Nephron progenitor cell (in vitro differentiated cells): ENCODE data around the gene HSFX3.

ENCODE experiments used
- DNase-seq: peaks from one replicate; pipeline ENCODE4 v3.0.0; 2021
- H3K27ac Mint-ChIP-seq: 2 replicates; pipeline ENCODE4 v1.8.0; 2021; ENCODE audit warnings: mild to moderate bottlenecking, moderate library complexity, mixed read lengths
- H3K27me3 Mint-ChIP-seq: 2 replicates; pipeline ENCODE4 v1.8.0; 2021; ENCODE audit warnings: mild to moderate bottlenecking, low read depth, mixed read lengths; ENCODE audit not compliant: poor library complexity
- H3K36me3 Mint-ChIP-seq: 2 replicates; pipeline ENCODE4 v1.8.0; 2021; ENCODE audit warnings: low read depth, mixed read lengths
- H3K4me1 Mint-ChIP-seq: 2 replicates; pipeline ENCODE4 v1.8.0; 2021; ENCODE audit warnings: mixed read lengths
- H3K4me3 Mint-ChIP-seq: 2 replicates; pipeline ENCODE4 v1.8.0; 2021; ENCODE audit warnings: mild to moderate bottlenecking, moderate library complexity, mixed read lengths
- H3K9me3 Mint-ChIP-seq: 2 replicates; pipeline ENCODE4 v1.8.0; 2021; ENCODE audit warnings: mild to moderate bottlenecking, moderate library complexity, mixed read lengths
- CTCF ChIP-seq: fragments of 200-600 bp; sonication (generic); IDR thresholded peaks from 2 replicates; pipeline ENCODE4 v1.5.0; 2021; ENCODE audit warnings: antibody characterized with exemption

Gene HSFX3

DNA sequence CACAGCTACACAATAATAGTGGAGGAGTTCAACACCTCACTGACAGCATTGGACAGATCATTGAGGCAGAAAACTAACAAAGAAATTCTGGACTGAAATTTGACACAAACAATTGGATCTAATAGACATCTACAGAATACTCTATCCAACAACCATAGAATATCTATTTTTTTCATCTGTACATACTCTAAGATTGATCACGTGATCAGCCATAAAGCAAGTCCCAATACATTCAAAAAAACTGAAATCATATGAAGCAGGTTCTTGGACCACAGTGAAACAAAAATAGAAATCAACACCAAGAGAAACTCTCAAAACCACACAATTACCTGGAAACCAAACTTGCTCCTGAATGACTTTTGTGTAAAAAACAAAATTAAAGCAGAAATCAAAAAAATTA, 32.4 kb downstream of the HSFX3 start:
- Mint-ChIP-seq H3K4me3 (no peak overlapping the region), H3K36me3 (peaks cover 16% of the 10 kb centered on the region), H3K27me3 (peaks cover 8% of the 10 kb centered on the region), H3K9me3 (peaks cover 56% of the 10 kb centered on the region), H3K27ac (no peak overlapping the region), H3K4me1 (peaks cover 9% of the 10 kb centered on the region)
- no peak for TF ChIP-seq CTCF
- no peak for DNase-seq

DNA sequence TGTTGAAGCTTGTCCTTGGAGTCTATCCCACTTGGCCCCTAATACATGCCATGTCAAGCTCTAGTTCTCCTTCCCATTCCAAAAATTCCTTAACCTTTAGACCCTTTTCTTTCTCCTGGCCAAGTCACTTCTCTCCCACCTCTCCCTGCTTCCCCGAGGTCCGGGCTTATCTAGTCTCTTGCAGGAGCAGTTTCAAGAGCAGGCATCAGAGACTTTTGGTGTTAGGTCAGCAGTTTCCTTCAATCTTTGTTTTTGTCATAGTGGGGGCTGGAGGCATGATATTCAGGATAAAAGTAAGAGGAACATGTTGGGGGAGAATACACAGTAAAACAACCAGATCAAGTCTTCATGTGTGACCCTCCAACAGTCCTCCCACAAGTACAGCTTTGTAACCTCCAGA, 33.1 kb downstream of the HSFX3 start:
- TF ChIP-seq CTCF = no peak
- peaks cover 16% of the 10 kb centered on the region for H3K36me3 Mint-ChIP-seq
- H3K4me3 Mint-ChIP-seq = no peak overlapping the region
- peaks cover 55% of the 10 kb centered on the region for H3K9me3 Mint-ChIP-seq
- no peak for DNase-seq
- peaks cover 16% of the 10 kb centered on the region for H3K4me1 Mint-ChIP-seq
- H3K27me3 Mint-ChIP-seq = peaks cover 8% of the 10 kb centered on the region
- H3K27ac Mint-ChIP-seq = no peak overlapping the region

DNA sequence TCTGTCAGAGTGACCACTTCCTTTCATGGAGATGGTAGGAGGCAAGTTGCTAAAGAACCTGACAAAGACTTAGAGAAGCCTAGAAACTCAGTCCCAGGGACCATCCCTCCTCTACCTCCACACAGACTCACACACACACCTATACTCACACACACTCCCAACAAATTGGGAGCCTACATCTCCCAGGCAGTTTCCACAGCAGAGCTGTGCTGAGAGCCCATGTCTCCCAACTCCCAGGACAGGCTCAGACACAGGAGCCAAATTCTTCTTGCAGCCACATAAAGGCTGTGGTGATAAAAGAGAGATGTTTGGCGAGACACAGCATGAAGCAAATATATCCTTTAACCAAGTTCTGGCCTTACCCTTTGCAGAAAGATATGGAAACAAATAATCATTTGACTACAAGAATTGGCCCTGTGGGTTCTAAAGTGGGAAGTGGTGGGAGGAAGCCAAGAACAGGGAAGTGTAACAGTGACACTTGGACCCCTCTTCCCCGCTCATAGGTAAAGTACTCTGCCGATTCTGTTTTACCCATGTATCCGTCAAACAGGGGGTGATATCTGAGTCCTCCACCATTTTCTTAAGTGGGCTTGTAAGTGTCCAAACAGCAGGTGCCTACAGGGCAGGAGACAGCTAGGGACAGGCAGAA, 33.6 kb downstream of the HSFX3 start:
- H3K4me3 Mint-ChIP-seq = no peak overlapping the region
- peaks cover 16% of the 10 kb centered on the region for H3K36me3 Mint-ChIP-seq
- no peak for DNase-seq
- H3K27me3 Mint-ChIP-seq = peaks cover 8% of the 10 kb centered on the region
- no peak for TF ChIP-seq CTCF
- peaks cover 60% of the 10 kb centered on the region for H3K9me3 Mint-ChIP-seq
- H3K27ac Mint-ChIP-seq = no peak overlapping the region
- H3K4me1 Mint-ChIP-seq = peaks cover 21% of the 10 kb centered on the region

- Mint-ChIP-seq H3K27me3 (peaks cover 12% of the 10 kb centered on the region), H3K4me3 (no peak overlapping the region), H3K9me3 (peaks cover 51% of the 10 kb centered on the region), H3K36me3 (peaks cover 11% of the 10 kb centered on the region), H3K4me1 (peaks cover 33% of the 10 kb centered on the region), H3K27ac (no peak overlapping the region)
- no peak for DNase-seq
- no peak for TF ChIP-seq CTCF
Observed at GRCh38 chrX:149513825-149514428, 35.8 kb downstream of the HSFX3 start.

DNA sequence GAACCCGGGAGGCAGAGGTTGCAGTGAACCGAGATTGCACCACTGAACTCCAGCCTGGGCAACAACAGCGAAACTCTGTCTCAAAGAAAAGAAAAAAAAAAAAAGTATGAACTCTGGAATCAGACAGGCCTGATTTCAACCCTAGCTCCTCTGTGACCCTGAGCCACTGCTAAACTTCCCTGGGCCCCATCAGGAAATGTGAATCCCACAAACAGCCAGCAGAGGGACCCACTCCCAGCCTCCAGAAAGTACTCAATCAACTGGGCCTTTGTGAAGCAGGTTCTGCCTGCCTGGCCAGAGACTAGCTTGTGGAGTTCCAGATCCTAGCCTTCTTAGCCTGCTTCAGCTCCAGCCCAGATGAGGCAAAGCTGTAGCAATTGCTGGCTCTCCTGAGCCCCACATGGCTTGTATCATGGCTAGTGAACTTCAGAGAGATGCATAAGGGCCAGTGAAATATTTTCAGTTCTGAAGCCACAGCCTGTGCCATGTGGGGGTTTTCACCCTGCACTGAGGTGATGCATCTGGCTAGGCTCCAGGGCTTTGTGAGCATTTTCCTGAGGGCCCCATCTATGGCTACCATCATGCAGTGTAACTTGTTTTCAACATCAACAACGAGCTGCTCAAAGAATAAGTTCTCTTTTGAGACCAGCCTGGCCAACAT, 37.4 kb downstream of the HSFX3 start:
- Mint-ChIP-seq H3K9me3 (peaks cover 46% of the 10 kb centered on the region), H3K36me3 (peaks cover 6% of the 10 kb centered on the region), H3K27me3 (peaks cover 13% of the 10 kb centered on the region), H3K27ac (no peak overlapping the region), H3K4me1 (peaks cover 38% of the 10 kb centered on the region), H3K4me3 (no peak overlapping the region)
- DNase-seq = peak; percentile 49
- peak; percentile 37 for TF ChIP-seq CTCF
